WTC11 (cell line): ENCODE measurements around the gene SLC19A2.

Experiments
- IRF2 ChIP-seq: sonication (generic); formaldehyde crosslinking; IDR thresholded peaks from 2 replicates; pipeline ENCODE4 v1.8.0; 2022; ENCODE audit warnings: low read depth, missing genetic modification reagents, borderline replicate concordance
- MAX ChIP-seq: sonication (generic); formaldehyde crosslinking; IDR thresholded peaks from 2 replicates; pipeline ENCODE4 v1.8.0; 2022; ENCODE audit warnings: mild to moderate bottlenecking, missing genetic modification reagents
- NR2C2 ChIP-seq: sonication (generic); formaldehyde crosslinking; IDR thresholded peaks from 2 replicates; pipeline ENCODE4 v1.8.0; 2022; ENCODE audit warnings: mild to moderate bottlenecking, missing genetic modification reagents
- SMAD4 ChIP-seq: sonication (generic); formaldehyde crosslinking; IDR thresholded peaks from 2 replicates; pipeline ENCODE4 v1.8.0; 2022; ENCODE audit warnings: mild to moderate bottlenecking, missing genetic modification reagents
- STAT6 ChIP-seq: sonication (generic); formaldehyde crosslinking; conservative IDR thresholded peaks from 2 replicates; pipeline ENCODE4 v1.8.1; 2023; ENCODE audit warnings: mild to moderate bottlenecking, low read depth, missing genetic modification reagents, moderate library complexity
- TEAD4 ChIP-seq: sonication (generic); formaldehyde crosslinking; IDR thresholded peaks from 2 replicates; pipeline ENCODE4 v1.8.0; 2022; ENCODE audit warnings: mild to moderate bottlenecking, missing genetic modification reagents
- ZNF512 ChIP-seq: sonication (generic); formaldehyde crosslinking; IDR thresholded peaks from 2 replicates; pipeline ENCODE4 v1.8.1; 2022; ENCODE audit warnings: missing genetic modification reagents, borderline replicate concordance
- ZNF671 ChIP-seq: fragments of 250-450 bp; sonication (Bioruptor Pico); IDR thresholded peaks from 2 replicates; pipeline ENCODE4 v1.8.0; 2021; ENCODE audit warnings: mild to moderate bottlenecking
- TF ChIP-seq, protein P1 (sequence below): fragments of 200-600 bp; IDR thresholded peaks from 2 replicates; pipeline ENCODE4 v1.8.0; 2022; ENCODE audit warnings: antibody characterized with exemption
- TF ChIP-seq, protein P2 (sequence below): sonication (generic); formaldehyde crosslinking; IDR thresholded peaks from 2 replicates; pipeline ENCODE4 v1.8.1; 2022; ENCODE audit warnings: low read depth, mild to moderate bottlenecking, moderate library complexity, missing genetic modification reagents, borderline replicate concordance

- TF ChIP-seq, protein P1, sequence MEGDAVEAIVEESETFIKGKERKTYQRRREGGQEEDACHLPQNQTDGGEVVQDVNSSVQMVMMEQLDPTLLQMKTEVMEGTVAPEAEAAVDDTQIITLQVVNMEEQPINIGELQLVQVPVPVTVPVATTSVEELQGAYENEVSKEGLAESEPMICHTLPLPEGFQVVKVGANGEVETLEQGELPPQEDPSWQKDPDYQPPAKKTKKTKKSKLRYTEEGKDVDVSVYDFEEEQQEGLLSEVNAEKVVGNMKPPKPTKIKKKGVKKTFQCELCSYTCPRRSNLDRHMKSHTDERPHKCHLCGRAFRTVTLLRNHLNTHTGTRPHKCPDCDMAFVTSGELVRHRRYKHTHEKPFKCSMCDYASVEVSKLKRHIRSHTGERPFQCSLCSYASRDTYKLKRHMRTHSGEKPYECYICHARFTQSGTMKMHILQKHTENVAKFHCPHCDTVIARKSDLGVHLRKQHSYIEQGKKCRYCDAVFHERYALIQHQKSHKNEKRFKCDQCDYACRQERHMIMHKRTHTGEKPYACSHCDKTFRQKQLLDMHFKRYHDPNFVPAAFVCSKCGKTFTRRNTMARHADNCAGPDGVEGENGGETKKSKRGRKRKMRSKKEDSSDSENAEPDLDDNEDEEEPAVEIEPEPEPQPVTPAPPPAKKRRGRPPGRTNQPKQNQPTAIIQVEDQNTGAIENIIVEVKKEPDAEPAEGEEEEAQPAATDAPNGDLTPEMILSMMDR = no peak
- TF ChIP-seq NR2C2 (no peak), IRF2 (CRISPR knock-in tag) (no peak), ZNF671 (no peak), STAT6 (CRISPR knock-in tag) (no peak), TEAD4 (CRISPR knock-in tag) (no peak), MAX (no peak), ZNF512 (no peak), SMAD4 (CRISPR knock-in tag) (no peak)
- TF ChIP-seq, protein P2, sequence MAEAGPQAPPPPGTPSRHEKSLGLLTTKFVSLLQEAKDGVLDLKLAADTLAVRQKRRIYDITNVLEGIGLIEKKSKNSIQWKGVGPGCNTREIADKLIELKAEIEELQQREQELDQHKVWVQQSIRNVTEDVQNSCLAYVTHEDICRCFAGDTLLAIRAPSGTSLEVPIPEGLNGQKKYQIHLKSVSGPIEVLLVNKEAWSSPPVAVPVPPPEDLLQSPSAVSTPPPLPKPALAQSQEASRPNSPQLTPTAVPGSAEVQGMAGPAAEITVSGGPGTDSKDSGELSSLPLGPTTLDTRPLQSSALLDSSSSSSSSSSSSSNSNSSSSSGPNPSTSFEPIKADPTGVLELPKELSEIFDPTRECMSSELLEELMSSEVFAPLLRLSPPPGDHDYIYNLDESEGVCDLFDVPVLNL (CRISPR knock-in tag) = no peak
These were observed 7.6 kb downstream of the SLC19A2 start for GRCh38 chr1:169478094-169478672.
